Mononuclear cell (primary cell): ENCODE results near the gene TECRL. TPM values are rescaled to one million over a fixed set of nuclear protein-coding genes. Genes with fewer than 3 reads are reported as not detected.

ENCODE experiments used
- H3K27me3 ChIP-seq: 2 replicates; pipeline ENCODE4 v1.6.0; 2011; ENCODE audit warnings: low read length, control low read depth; ENCODE audit not compliant: insufficient read depth
- H3K4me1 ChIP-seq: 2 replicates; pipeline ENCODE4 v1.5.1; 2011; ENCODE audit warnings: mild to moderate bottlenecking, low read length, control low read depth; ENCODE audit not compliant: insufficient read depth
- H3K4me3 ChIP-seq: 2 replicates; pipeline ENCODE4 v1.5.1; 2011; ENCODE audit warnings: mild to moderate bottlenecking, low read length, moderate library complexity
- H3K9me3 ChIP-seq: 2 replicates; pipeline ENCODE4 v1.5.1; 2011; ENCODE audit warnings: low read depth, mild to moderate bottlenecking, control low read depth, low read length
- total RNA-seq: library from RNA; depleted of rRNA; stranded (reverse); fragments of >200 nt; gene quantifications from one replicate; pipeline ENCODE4 v1.2.3, GENCODE V29; 2012

Gene TECRL
- total RNA-seq, 1 donor, result 0.10 TPM

DNA sequence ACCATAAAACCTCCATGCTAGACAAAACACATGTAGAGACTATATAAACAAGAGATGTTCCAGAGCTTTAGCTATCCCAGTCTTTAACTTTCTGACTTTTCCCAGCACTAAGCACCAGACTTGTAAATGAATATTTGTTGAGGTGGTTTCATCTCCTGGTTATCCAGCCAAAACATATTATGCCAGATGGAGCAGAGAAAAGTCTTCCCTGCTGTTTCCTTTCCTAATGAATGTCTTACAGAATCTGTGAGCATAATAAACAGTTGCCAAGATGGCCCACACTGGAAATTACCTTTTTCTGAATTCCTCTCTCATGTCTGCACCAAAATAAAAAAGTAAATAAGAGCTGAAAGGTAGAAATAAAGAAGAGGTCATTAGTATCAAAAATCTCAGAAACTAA is 159.2 kb downstream of the TECRL start:
- H3K4me1 ChIP-seq, result no peaks in the 10 kb centered on the region
- no peaks in the 10 kb centered on the region for H3K27me3 ChIP-seq
- no peaks in the 10 kb centered on the region for H3K9me3 ChIP-seq
- H3K4me3 ChIP-seq, result no peak overlapping the region

DNA sequence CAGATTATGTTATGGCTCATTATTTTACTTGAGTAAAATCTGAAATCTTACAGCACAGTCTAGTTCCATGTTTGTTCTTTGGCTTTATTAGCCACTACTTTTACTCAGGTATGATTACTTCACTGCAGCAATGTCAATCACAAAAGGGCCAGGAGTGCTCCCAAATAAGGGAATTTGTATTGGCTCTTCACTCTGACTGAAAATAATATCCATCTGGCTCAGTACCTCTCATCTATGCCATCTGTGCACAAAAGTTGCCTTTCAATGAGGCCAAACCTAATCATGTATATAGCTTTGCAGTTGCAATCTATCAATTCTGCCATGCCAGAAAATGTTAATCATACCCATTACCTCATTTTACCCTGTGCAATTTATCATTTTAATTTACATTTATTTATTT is 161.1 kb downstream of the TECRL start:
- Histone ChIP-seq H3K9me3 (no peaks in the 10 kb centered on the region), H3K4me3 (no peak overlapping the region), H3K4me1 (no peaks in the 10 kb centered on the region), H3K27me3 (no peaks in the 10 kb centered on the region)

DNA sequence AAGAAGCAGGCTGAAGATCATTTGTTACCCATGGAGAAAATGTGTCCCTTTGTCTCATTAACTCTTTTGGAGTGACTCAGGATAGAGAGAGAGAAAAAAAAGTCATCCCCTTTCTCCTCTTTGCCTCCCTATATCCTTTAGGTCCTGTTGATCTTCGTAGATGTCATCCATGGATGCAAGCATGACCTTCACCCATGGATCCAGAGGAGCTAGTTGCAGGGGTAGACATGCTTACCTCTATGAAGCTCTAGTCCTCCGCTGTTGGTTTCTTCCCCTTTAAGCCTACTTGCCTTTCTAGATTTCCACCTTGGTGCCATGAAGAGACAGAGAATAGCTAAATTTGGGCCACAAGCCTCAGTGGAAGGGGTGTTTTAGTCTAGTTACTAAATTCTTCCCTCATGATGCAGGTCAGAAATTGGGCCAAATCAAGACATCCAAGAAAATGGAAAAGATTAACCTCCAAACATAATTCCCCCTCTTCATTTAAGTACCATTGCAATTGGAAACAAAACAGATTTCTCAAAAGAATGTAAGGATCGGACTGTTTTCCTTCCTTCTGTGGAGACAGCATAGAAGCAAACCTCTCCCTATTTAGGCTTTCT is 178.4 kb downstream of the TECRL start:
- no peaks in the 10 kb centered on the region for H3K27me3 ChIP-seq
- no peak overlapping the region for H3K4me3 ChIP-seq
- H3K4me1 ChIP-seq, result no peaks in the 10 kb centered on the region
- peaks cover 33% of the 10 kb centered on the region for H3K9me3 ChIP-seq
